ENCODE results near the gene AP1G1. TPM values are rescaled to one million over a fixed set of nuclear protein-coding genes. Genes with fewer than 3 reads are reported as not detected.
A peak's percentile ranks its signal among the peaks of the same experiment; 100 is the strongest.
"Not testable (repeated sequence)": the region's sequence is repeated elsewhere in the genome, so short reads cannot be mapped to it uniquely, and the experiment has no call there.

Gene AP1G1
- total RNA-seq, 1 experiment from 2014 or later, result 53.9 TPM

- no peaks in the 10 kb centered on the region for H3K4me1 ChIP-seq (replicated peaks)
- DNase-seq (ENCODE audit: low read depth in 1 of 2, low spot score in 2 of 2), result no peak
- no peak overlapping the region for H3K27ac ChIP-seq
- H3K36me3 ChIP-seq, result no peaks in the 10 kb centered on the region
- no peaks in the 10 kb centered on the region for H3K9me3 ChIP-seq (replicated peaks)
- no peak overlapping the region for H3K4me3 ChIP-seq
- no peaks in the 10 kb centered on the region for H3K27me3 ChIP-seq (replicated peaks)
Observed at GRCh38 chr16:71837150-71837549, 28.5 kb upstream of the AP1G1 start.

GRCh38 chr16:71834291-71834690 is 25.7 kb upstream of the AP1G1 start:
- no peaks in the 10 kb centered on the region for H3K27me3 ChIP-seq (replicated peaks)
- H3K4me3 ChIP-seq, result no peak overlapping the region
- no peak overlapping the region for H3K27ac ChIP-seq
- no peaks in the 10 kb centered on the region for H3K9me3 ChIP-seq (replicated peaks)
- H3K4me1 ChIP-seq (replicated peaks), result no peaks in the 10 kb centered on the region
- no peaks in the 10 kb centered on the region for H3K36me3 ChIP-seq
- DNase-seq (ENCODE audit: low read depth in 1 of 2, low spot score in 2 of 2), result no peak

- H3K4me1 ChIP-seq (replicated peaks); H3K4me3 ChIP-seq; H3K9me3 ChIP-seq (replicated peaks); H3K27ac ChIP-seq; H3K27me3 ChIP-seq (replicated peaks); H3K36me3 ChIP-seq; DNase-seq (ENCODE audit: low read depth in 1 of 2, low spot score in 2 of 2): not testable (repeated sequence)
Observed at GRCh38 chr16:71832112-71832511, 23.5 kb upstream of the AP1G1 start.

- not testable (repeated sequence) for DNase-seq (ENCODE audit: low read depth in 1 of 2, low spot score in 2 of 2); H3K9me3 ChIP-seq (replicated peaks); H3K36me3 ChIP-seq; H3K4me3 ChIP-seq; H3K27ac ChIP-seq; H3K4me1 ChIP-seq (replicated peaks); H3K27me3 ChIP-seq (replicated peaks)
Observed at GRCh38 chr16:71831698-71832097, 23.1 kb upstream of the AP1G1 start.

- no peak overlapping the region for H3K27ac ChIP-seq
- no peaks in the 10 kb centered on the region for H3K4me1 ChIP-seq (replicated peaks)
- no peak overlapping the region for H3K4me3 ChIP-seq
- H3K9me3 ChIP-seq (replicated peaks), result no peaks in the 10 kb centered on the region
- no peaks in the 10 kb centered on the region for H3K36me3 ChIP-seq
- H3K27me3 ChIP-seq (replicated peaks), result no peaks in the 10 kb centered on the region
- no peak for DNase-seq (ENCODE audit: low read depth in 1 of 2, low spot score in 2 of 2)
Observed at GRCh38 chr16:71830359-71830758, 21.7 kb upstream of the AP1G1 start.

GRCh38 chr16:71826533-71827017 is 17.9 kb upstream of the AP1G1 start:
- H3K9me3 ChIP-seq (replicated peaks), result no peaks in the 10 kb centered on the region
- H3K27ac ChIP-seq, result no peak overlapping the region
- DNase-seq (ENCODE audit: low read depth in 1 of 2, low spot score in 2 of 2), result no peak
- H3K27me3 ChIP-seq (replicated peaks), result no peaks in the 10 kb centered on the region
- H3K4me3 ChIP-seq, result no peak overlapping the region
- H3K36me3 ChIP-seq, result no peaks in the 10 kb centered on the region
- H3K4me1 ChIP-seq (replicated peaks), result no peaks in the 10 kb centered on the region

- Histone ChIP-seq H3K27ac (peak overlapping the region; percentile 58), H3K4me1 (replicated peaks) (peaks cover 32% of the 10 kb centered on the region)
- H3K27me3 ChIP-seq (replicated peaks); H3K4me3 ChIP-seq; DNase-seq (ENCODE audit: low read depth in 1 of 2, low spot score in 2 of 2); H3K9me3 ChIP-seq (replicated peaks); H3K36me3 ChIP-seq: not testable (repeated sequence)
Observed at GRCh38 chr16:71817155-71817500, 8.5 kb upstream of the AP1G1 start.

GRCh38 chr16:71811261-71811803 is 2.7 kb upstream of the AP1G1 start:
- Histone ChIP-seq H3K36me3 (peaks cover 26% of the 10 kb centered on the region), H3K4me3 (no peak overlapping the region), H3K9me3 (replicated peaks) (peaks cover 7% of the 10 kb centered on the region), H3K27ac (no peak overlapping the region), H3K4me1 (replicated peaks) (peaks cover 31% of the 10 kb centered on the region), H3K27me3 (replicated peaks) (no peaks in the 10 kb centered on the region)
- no peak for DNase-seq (ENCODE audit: low read depth in 1 of 2, low spot score in 2 of 2)

GRCh38 chr16:71810155-71810530 is 1.5 kb upstream of the AP1G1 start:
- H3K36me3 ChIP-seq, result peaks cover 36% of the 10 kb centered on the region
- not testable (repeated sequence) for H3K4me3 ChIP-seq; H3K27ac ChIP-seq; H3K9me3 ChIP-seq (replicated peaks); DNase-seq (ENCODE audit: low read depth in 1 of 2, low spot score in 2 of 2); H3K27me3 ChIP-seq (replicated peaks)
- H3K4me1 ChIP-seq (replicated peaks), result peaks cover 22% of the 10 kb centered on the region

GRCh38 chr16:71807905-71808592 is 585 bp downstream of the AP1G1 start:
- no peak for DNase-seq (ENCODE audit: low read depth in 1 of 2, low spot score in 2 of 2)
- H3K4me3 ChIP-seq, result peak overlapping the region; percentile 93
- H3K9me3 ChIP-seq (replicated peaks), result peaks cover 7% of the 10 kb centered on the region
- peaks cover 13% of the 10 kb centered on the region for H3K4me1 ChIP-seq (replicated peaks)
- peaks cover 49% of the 10 kb centered on the region for H3K36me3 ChIP-seq
- no peaks in the 10 kb centered on the region for H3K27me3 ChIP-seq (replicated peaks)
- H3K27ac ChIP-seq, result peak overlapping the region; percentile 100

GRCh38 chr16:71803305-71803690 is 5.3 kb downstream of the AP1G1 start:
- DNase-seq (ENCODE audit: low read depth in 1 of 2, low spot score in 2 of 2), result no peak
- H3K27me3 ChIP-seq (replicated peaks), result no peaks in the 10 kb centered on the region
- H3K4me3 ChIP-seq, result no peak overlapping the region
- peaks cover 65% of the 10 kb centered on the region for H3K36me3 ChIP-seq
- H3K4me1 ChIP-seq (replicated peaks), result peaks cover 9% of the 10 kb centered on the region
- no peak overlapping the region for H3K27ac ChIP-seq
- peaks cover 4% of the 10 kb centered on the region for H3K9me3 ChIP-seq (replicated peaks)

GRCh38 chr16:71796501-71797097 is 12.0 kb downstream of the AP1G1 start:
- H3K27ac ChIP-seq, result no peak overlapping the region
- no peak for DNase-seq (ENCODE audit: low read depth in 1 of 2, low spot score in 2 of 2)
- H3K27me3 ChIP-seq (replicated peaks), result no peaks in the 10 kb centered on the region
- H3K36me3 ChIP-seq, result peaks cover 26% of the 10 kb centered on the region
- H3K4me3 ChIP-seq, result no peak overlapping the region
- H3K9me3 ChIP-seq (replicated peaks), result no peaks in the 10 kb centered on the region
- H3K4me1 ChIP-seq (replicated peaks), result no peaks in the 10 kb centered on the region

- no peaks in the 10 kb centered on the region for H3K27me3 ChIP-seq (replicated peaks)
- no peak overlapping the region for H3K4me3 ChIP-seq
- H3K27ac ChIP-seq, result no peak overlapping the region
- H3K9me3 ChIP-seq (replicated peaks), result no peaks in the 10 kb centered on the region
- no peak for DNase-seq (ENCODE audit: low read depth in 1 of 2, low spot score in 2 of 2)
- H3K36me3 ChIP-seq, result peaks cover 14% of the 10 kb centered on the region
- H3K4me1 ChIP-seq (replicated peaks), result peaks cover 8% of the 10 kb centered on the region; the same call in 1 of the 2 replicates
Observed at GRCh38 chr16:71794943-71795342, 13.7 kb downstream of the AP1G1 start.

GRCh38 chr16:71794018-71794417 is 14.6 kb downstream of the AP1G1 start:
- Histone ChIP-seq H3K36me3 (peaks cover 16% of the 10 kb centered on the region), H3K4me1 (replicated peaks) (peaks cover 8% of the 10 kb centered on the region; the same call in 1 of the 2 replicates), H3K4me3 (no peak overlapping the region), H3K9me3 (replicated peaks) (no peaks in the 10 kb centered on the region), H3K27ac (no peak overlapping the region), H3K27me3 (replicated peaks) (no peaks in the 10 kb centered on the region)
- DNase-seq (ENCODE audit: low read depth in 1 of 2, low spot score in 2 of 2), result no peak

Data from SJSA1 (cell line).